HAP-1 (cell line): ENCODE measurements around the gene CTIF.
A peak's percentile ranks its signal among the peaks of the same experiment; 100 is the strongest.

Source experiments
- DNase-seq, 2 experiments: peaks; one replicate each; pipeline ENCODE4 v3.0.0-alpha.2; 2016 to 2020; ENCODE audit warnings: low spot score in 2 of 2
- H3K27me3 ChIP-seq: fragments of 250-450 bp; sonication (Bioruptor Pico); 2 replicates; pipeline ENCODE4 v1.5.1; 2020; ENCODE audit warnings: low read depth, mild to moderate bottlenecking, moderate library complexity
- H3K36me3 ChIP-seq: fragments of 250-450 bp; sonication (Bioruptor Pico); replicated peaks from 2 replicates; pipeline ENCODE4 v1.5.1; 2020; ENCODE audit warnings: mild to moderate bottlenecking
- H3K4me1 ChIP-seq: fragments of 250-450 bp; sonication (Bioruptor Pico); 2 replicates; pipeline ENCODE4 v1.5.1; 2020; ENCODE audit warnings: mild to moderate bottlenecking
- H3K4me3 ChIP-seq: fragments of 250-450 bp; sonication (Bioruptor Pico); 2 replicates; pipeline ENCODE4 v1.5.1; 2020; ENCODE audit warnings: mild to moderate bottlenecking, moderate library complexity
- H3K9me3 ChIP-seq: fragments of 250-450 bp; sonication (Bioruptor Pico); 2 replicates; pipeline ENCODE4 v1.5.1; 2020; ENCODE audit warnings: mild to moderate bottlenecking, moderate library complexity
- in situ Hi-C: fragments of 300-500 bp; cut with MboI; formaldehyde crosslinking; loops from 3 replicates; pipeline ENCODE4 v1.14.3; 2020; ENCODE audit warnings: low sequenced_read_pairs, inconsistent platforms, mixed read lengths

The CTIF gene

GRCh38 chr18:48550101-48550729 lies 11.4 kb downstream of the CTIF start:
- peaks cover 26% of the 10 kb centered on the region for H3K4me1 ChIP-seq
- in situ Hi-C loops = no loop called here
- H3K36me3 ChIP-seq = no peaks in the 10 kb centered on the region

DNA sequence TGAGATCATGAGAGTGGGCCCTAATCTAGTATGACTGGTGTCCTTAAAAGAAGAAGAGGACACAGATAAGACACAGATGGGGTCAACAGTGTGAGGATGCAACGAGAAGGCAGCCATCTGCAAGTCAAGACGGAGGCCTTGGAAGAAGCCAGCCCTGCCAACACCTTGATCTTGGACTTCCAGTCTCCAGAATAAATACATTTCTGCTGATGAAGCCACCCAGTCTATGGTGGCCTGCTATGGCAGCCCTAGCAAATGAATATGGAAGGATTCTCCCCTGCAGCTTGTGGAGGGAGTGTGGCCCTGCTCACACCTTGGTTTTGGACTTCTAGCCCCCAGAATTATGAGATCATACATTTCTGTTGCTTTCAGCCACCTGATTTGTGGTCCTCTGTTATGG lies 12.3 kb downstream of the CTIF start:
- DNase-seq = no peak
- H3K9me3 ChIP-seq = no peaks in the 10 kb centered on the region
- H3K36me3 ChIP-seq = no peaks in the 10 kb centered on the region
- H3K4me1 ChIP-seq = peaks cover 17% of the 10 kb centered on the region
- H3K27me3 ChIP-seq = no peaks in the 10 kb centered on the region
- H3K4me3 ChIP-seq = no peak overlapping the region
- in situ Hi-C loops = no loop called here

More at GRCh38 chr18:48550101-48550729, 11.4 kb downstream of the CTIF start:
- Histone ChIP-seq H3K4me3 (no peak overlapping the region), H3K27me3 (no peaks in the 10 kb centered on the region), H3K9me3 (no peaks in the 10 kb centered on the region)
- DNase-seq = no peak

DNA sequence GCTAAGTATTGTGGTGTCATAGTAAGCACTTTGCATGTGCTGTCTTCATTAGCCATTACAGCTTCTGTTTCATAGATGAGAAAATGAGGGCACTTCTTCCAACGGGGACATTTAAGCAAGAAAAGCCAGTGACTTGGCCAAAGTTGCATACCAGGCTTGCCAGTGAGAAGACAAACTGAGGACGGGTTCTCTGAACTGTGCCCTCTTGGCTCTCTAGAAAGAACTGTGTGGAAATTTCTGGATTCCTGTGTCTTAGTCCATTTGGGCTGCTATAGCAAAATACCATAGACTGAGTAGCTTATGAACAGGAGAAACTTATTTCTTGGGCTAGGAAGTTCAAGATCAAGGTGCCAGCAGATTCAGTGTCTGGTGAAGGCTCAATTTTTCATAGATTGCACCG lies 13.3 kb downstream of the CTIF start:
- Histone ChIP-seq H3K4me1 (peaks cover 15% of the 10 kb centered on the region), H3K9me3 (no peaks in the 10 kb centered on the region), H3K36me3 (no peaks in the 10 kb centered on the region), H3K4me3 (no peak overlapping the region), H3K27me3 (no peaks in the 10 kb centered on the region)
- in situ Hi-C loops = no loop called here
- DNase-seq = no peak

GRCh38 chr18:48553236-48553635 lies 14.4 kb downstream of the CTIF start:
- no peaks in the 10 kb centered on the region for H3K27me3 ChIP-seq
- in situ Hi-C loops = no loop called here
- H3K4me3 ChIP-seq = no peak overlapping the region
- no peak for DNase-seq
- H3K4me1 ChIP-seq = peaks cover 13% of the 10 kb centered on the region
- H3K36me3 ChIP-seq = no peaks in the 10 kb centered on the region
- no peaks in the 10 kb centered on the region for H3K9me3 ChIP-seq

DNA sequence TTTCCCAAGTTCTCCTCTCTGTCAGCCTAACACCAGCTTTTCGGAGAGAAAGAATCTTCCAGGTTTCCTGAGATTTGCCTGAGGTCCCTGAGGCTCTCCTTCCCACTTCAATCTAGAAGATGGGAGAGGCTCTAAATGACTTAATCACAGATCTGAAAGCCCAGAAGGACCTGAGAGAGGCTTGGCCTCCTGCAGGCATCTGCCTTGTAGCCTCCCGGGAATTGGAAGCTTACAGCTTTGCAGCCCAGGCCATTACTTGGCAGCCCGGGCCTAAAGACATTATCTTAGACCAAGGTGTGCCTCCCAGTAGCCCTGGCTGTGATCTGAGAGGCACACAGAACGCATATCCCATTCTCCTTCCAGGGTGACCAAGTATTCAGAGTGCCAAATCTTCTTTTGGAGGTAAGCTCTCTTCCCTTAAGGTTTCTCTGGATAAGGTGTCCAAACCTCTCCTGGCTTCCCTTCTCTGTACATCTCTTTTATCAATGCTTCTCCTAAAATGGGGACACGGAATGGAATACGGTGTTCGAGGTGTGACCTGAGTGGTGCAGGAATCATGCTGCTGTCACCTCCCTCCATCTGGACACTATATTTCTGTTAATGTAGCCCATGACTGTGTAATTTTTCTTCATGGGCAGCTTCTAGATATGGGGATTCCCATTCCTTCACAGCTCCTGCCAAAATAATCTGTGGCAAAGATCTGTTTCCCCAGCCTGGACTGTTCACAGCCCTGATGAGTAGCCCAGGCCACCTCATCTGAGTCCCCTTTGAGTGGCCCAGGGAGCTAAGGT lies 16.0 kb downstream of the CTIF start:
- DNase-seq = no peak

GRCh38 chr18:48555465-48555995 lies 16.7 kb downstream of the CTIF start:
- H3K27me3 ChIP-seq = no peaks in the 10 kb centered on the region
- in situ Hi-C loops = no loop called here

More for the DNA sequence above, 16.0 kb downstream of the CTIF start:
- Histone ChIP-seq H3K36me3 (no peaks in the 10 kb centered on the region), H3K27me3 (no peaks in the 10 kb centered on the region), H3K4me1 (peaks cover 18% of the 10 kb centered on the region), H3K4me3 (no peak overlapping the region), H3K9me3 (no peaks in the 10 kb centered on the region)
- in situ Hi-C loops = no loop called here

GRCh38 chr18:48557640-48558174 lies 18.9 kb downstream of the CTIF start:
- Histone ChIP-seq H3K36me3 (no peaks in the 10 kb centered on the region), H3K9me3 (no peaks in the 10 kb centered on the region), H3K4me1 (peaks cover 23% of the 10 kb centered on the region), H3K27me3 (no peaks in the 10 kb centered on the region), H3K4me3 (no peak overlapping the region)
- DNase-seq = peak; percentile 58 to 86
- in situ Hi-C loops = no loop called here

More at GRCh38 chr18:48555465-48555995, 16.7 kb downstream of the CTIF start:
- Histone ChIP-seq H3K4me1 (peaks cover 18% of the 10 kb centered on the region), H3K9me3 (no peaks in the 10 kb centered on the region), H3K4me3 (no peak overlapping the region), H3K36me3 (no peaks in the 10 kb centered on the region)
- DNase-seq = no peak

GRCh38 chr18:48558248-48558647 lies 19.4 kb downstream of the CTIF start:
- Histone ChIP-seq H3K36me3 (no peaks in the 10 kb centered on the region), H3K9me3 (no peaks in the 10 kb centered on the region), H3K27me3 (no peaks in the 10 kb centered on the region), H3K4me3 (no peak overlapping the region), H3K4me1 (peaks cover 23% of the 10 kb centered on the region)
- no peak for DNase-seq
- in situ Hi-C loops = no loop called here

DNA sequence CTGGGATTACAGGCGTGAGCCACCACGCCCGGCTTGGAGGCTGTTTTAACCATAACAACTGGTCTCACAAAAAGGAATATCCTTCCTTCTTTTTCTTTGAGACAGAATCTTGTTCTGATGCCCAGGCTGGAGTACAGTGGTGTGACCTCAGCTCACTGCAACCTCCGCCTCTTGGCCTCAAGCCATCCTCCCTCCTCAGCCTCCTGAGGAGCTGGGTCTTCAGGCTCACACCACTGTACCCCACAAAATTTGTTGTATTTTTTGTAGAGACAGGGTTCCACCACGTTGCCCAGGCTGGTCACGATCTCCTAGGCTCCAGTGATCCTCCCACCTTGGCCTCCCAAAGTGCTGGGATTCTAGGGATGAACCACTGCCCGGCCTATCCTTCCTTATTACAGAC lies 21.7 kb downstream of the CTIF start:
- Histone ChIP-seq H3K4me1 (peaks cover 23% of the 10 kb centered on the region), H3K9me3 (no peaks in the 10 kb centered on the region), H3K4me3 (no peak overlapping the region), H3K27me3 (no peaks in the 10 kb centered on the region), H3K36me3 (no peaks in the 10 kb centered on the region)
- in situ Hi-C loops = no loop called here
- no peak for DNase-seq

- H3K9me3 ChIP-seq = no peaks in the 10 kb centered on the region
- no peak overlapping the region for H3K4me3 ChIP-seq
- H3K4me1 ChIP-seq = peaks cover 19% of the 10 kb centered on the region
- H3K36me3 ChIP-seq = no peaks in the 10 kb centered on the region
- in situ Hi-C loops = no loop called here
- DNase-seq = no peak
- no peaks in the 10 kb centered on the region for H3K27me3 ChIP-seq
Measured at GRCh38 chr18:48562075-48562474, 23.2 kb downstream of the CTIF start.

DNA sequence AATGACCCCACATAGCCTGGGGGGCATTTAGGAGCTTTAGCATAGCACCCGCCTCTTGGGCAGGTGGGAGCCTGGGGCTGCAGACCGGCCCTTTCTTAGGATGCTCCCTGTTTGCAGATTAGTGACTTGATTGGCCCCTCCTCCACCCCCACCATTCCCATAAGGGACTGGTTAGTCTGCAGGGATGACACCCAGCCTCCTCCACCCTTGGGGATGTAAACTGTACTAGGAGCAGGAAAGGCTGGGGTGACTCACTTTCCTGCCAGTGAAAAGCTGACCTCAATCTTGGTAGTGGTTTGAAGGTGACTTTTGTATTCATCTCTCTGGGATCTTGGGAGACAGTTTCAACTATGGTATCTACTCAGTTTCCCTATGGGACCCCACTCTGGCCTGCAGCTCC lies 24.2 kb downstream of the CTIF start:
- no peak for DNase-seq
- Histone ChIP-seq H3K27me3 (no peaks in the 10 kb centered on the region), H3K4me1 (peaks cover 13% of the 10 kb centered on the region), H3K36me3 (no peaks in the 10 kb centered on the region), H3K4me3 (no peak overlapping the region), H3K9me3 (no peaks in the 10 kb centered on the region)
- in situ Hi-C loops = no loop called here

- no peaks in the 10 kb centered on the region for H3K27me3 ChIP-seq
- no peak for DNase-seq
- in situ Hi-C loops = no loop called here
- H3K4me3 ChIP-seq = no peak overlapping the region
- peaks cover 4% of the 10 kb centered on the region; the same call in 1 of the 2 replicates for H3K4me1 ChIP-seq
- no peaks in the 10 kb centered on the region for H3K36me3 ChIP-seq
- no peaks in the 10 kb centered on the region for H3K9me3 ChIP-seq
Measured at GRCh38 chr18:48564139-48564538, 25.3 kb downstream of the CTIF start.

GRCh38 chr18:48565105-48565504 lies 26.3 kb downstream of the CTIF start:
- Histone ChIP-seq H3K36me3 (no peaks in the 10 kb centered on the region), H3K4me1 (peaks cover 9% of the 10 kb centered on the region), H3K4me3 (no peak overlapping the region), H3K9me3 (no peaks in the 10 kb centered on the region), H3K27me3 (no peaks in the 10 kb centered on the region)
- in situ Hi-C loops = no loop called here
- DNase-seq = no peak

GRCh38 chr18:48566589-48566988 lies 27.8 kb downstream of the CTIF start:
- no peak for DNase-seq

More at GRCh38 chr18:48566589-48566988, 27.8 kb downstream of the CTIF start:
- no peaks in the 10 kb centered on the region for H3K9me3 ChIP-seq
- H3K36me3 ChIP-seq = no peaks in the 10 kb centered on the region
- H3K4me3 ChIP-seq = no peak overlapping the region
- H3K27me3 ChIP-seq = no peaks in the 10 kb centered on the region
- in situ Hi-C loops = no loop called here
- H3K4me1 ChIP-seq = peaks cover 6% of the 10 kb centered on the region
